HEK293 (cell line): ENCODE data around the gene ACSM6.
A peak's percentile ranks its signal among the peaks of the same experiment; 100 is the strongest.

Experiments
- BCL11A ChIP-seq: fragments of 450-650 bp; formaldehyde crosslinking; IDR thresholded peaks from 2 replicates; pipeline ENCODE4 v1.5.1; 2016; ENCODE audit warnings: low read depth, missing biosample characterization, missing genetic modification characterization
- BCL11B ChIP-seq: fragments of 450-650 bp; formaldehyde crosslinking; IDR thresholded peaks from 2 replicates; pipeline ENCODE4 v1.5.1; 2016; ENCODE audit warnings: low read depth, missing biosample characterization, missing genetic modification characterization
- GLI2 ChIP-seq: fragments of 450-650 bp; formaldehyde crosslinking; IDR thresholded peaks from 2 replicates; pipeline ENCODE4; 2017; ENCODE audit warnings: missing biosample characterization, missing genetic modification characterization, low read depth, borderline replicate concordance
- MYNN ChIP-seq: fragments of 450-650 bp; formaldehyde crosslinking; IDR thresholded peaks from 2 replicates; pipeline ENCODE4 v1.5.1; 2016; ENCODE audit warnings: missing biosample characterization, missing genetic modification characterization, borderline replicate concordance
- PBX3 ChIP-seq: sonication (generic); formaldehyde crosslinking; IDR thresholded peaks from 2 replicates; pipeline ENCODE4 v1.8.1; 2022; ENCODE audit warnings: mild to moderate bottlenecking, moderate library complexity, missing genetic modification reagents
- ZEB2 ChIP-seq: fragments of 450-650 bp; formaldehyde crosslinking; IDR thresholded peaks from 2 replicates; pipeline ENCODE4 v1.5.1; 2016; ENCODE audit warnings: missing biosample characterization, missing genetic modification characterization
- ZIC2 ChIP-seq: fragments of 450-650 bp; formaldehyde crosslinking; IDR thresholded peaks from 2 replicates; pipeline ENCODE4 v1.5.1; 2016; ENCODE audit warnings: missing biosample characterization, missing genetic modification characterization
- ZNF132 ChIP-seq: fragments of 450-650 bp; formaldehyde crosslinking; IDR thresholded peaks from 2 replicates; pipeline ENCODE4 v1.5.1; 2017; ENCODE audit warnings: missing biosample characterization, missing genetic modification characterization, borderline replicate concordance
- ZNF184 ChIP-seq: fragments of 450-650 bp; IDR thresholded peaks from 2 replicates; pipeline ENCODE4 v1.5.1; 2018; ENCODE audit warnings: missing biosample characterization, mild to moderate bottlenecking, missing genetic modification characterization
- ZNF2 ChIP-seq: fragments of 450-650 bp; formaldehyde crosslinking; IDR thresholded peaks from 2 replicates; pipeline ENCODE4 v1.5.1; 2016; ENCODE audit warnings: missing biosample characterization, missing genetic modification characterization
- ZNF221 ChIP-seq: fragments of 450-650 bp; formaldehyde crosslinking; IDR thresholded peaks from 2 replicates; pipeline ENCODE4 v1.5.1; 2017; ENCODE audit warnings: missing biosample characterization, missing genetic modification characterization, borderline replicate concordance
- ZNF341 ChIP-seq: fragments of 450-650 bp; formaldehyde crosslinking; IDR thresholded peaks from 2 replicates; pipeline ENCODE4; 2016; ENCODE audit warnings: low read depth, missing biosample characterization, missing genetic modification characterization
- ZNF350 ChIP-seq: fragments of 450-650 bp; formaldehyde crosslinking; IDR thresholded peaks from 2 replicates; pipeline ENCODE4 v1.5.0; 2017; ENCODE audit warnings: missing biosample characterization, mild to moderate bottlenecking, missing genetic modification characterization
- ZNF366 ChIP-seq: fragments of 450-650 bp; formaldehyde crosslinking; conservative IDR thresholded peaks from 2 replicates; pipeline ENCODE4 v1.5.1; 2016; ENCODE audit warnings: missing biosample characterization, missing genetic modification characterization
- ZNF37A ChIP-seq: fragments of 450-650 bp; IDR thresholded peaks from 2 replicates; pipeline ENCODE4 v1.5.1; 2018; ENCODE audit warnings: missing biosample characterization, missing genetic modification characterization
- ZNF391 ChIP-seq: fragments of 450-650 bp; formaldehyde crosslinking; IDR thresholded peaks from 2 replicates; pipeline ENCODE4 v1.5.1; 2016; ENCODE audit warnings: low read depth, missing biosample characterization, missing genetic modification characterization, borderline replicate concordance
- ZNF398 ChIP-seq: fragments of 450-650 bp; formaldehyde crosslinking; IDR thresholded peaks from 2 replicates; pipeline ENCODE4 v1.5.1; 2017; ENCODE audit warnings: missing biosample characterization, missing genetic modification characterization
- ZNF549 ChIP-seq: fragments of 450-650 bp; IDR thresholded peaks from 2 replicates; pipeline ENCODE4 v1.5.1; 2018; ENCODE audit warnings: missing biosample characterization, missing genetic modification characterization, mild to moderate bottlenecking, inconsistent platforms, moderate library complexity
- ZNF558 ChIP-seq: fragments of 450-650 bp; formaldehyde crosslinking; IDR thresholded peaks from 2 replicates; pipeline ENCODE4 v1.5.1; 2016; ENCODE audit warnings: missing biosample characterization, missing genetic modification characterization
- ZNF776 ChIP-seq: fragments of 450-650 bp; formaldehyde crosslinking; IDR thresholded peaks from 2 replicates; pipeline ENCODE4 v1.5.0; 2017; ENCODE audit warnings: missing biosample characterization, missing genetic modification characterization, borderline replicate concordance
- ZNF791 ChIP-seq: fragments of 450-650 bp; formaldehyde crosslinking; IDR thresholded peaks from 2 replicates; pipeline ENCODE4 v1.5.1; 2016; ENCODE audit warnings: missing biosample characterization, missing genetic modification characterization
- ZSCAN30 ChIP-seq: fragments of 450-650 bp; IDR thresholded peaks from 2 replicates; pipeline ENCODE4 v1.5.1; 2018; ENCODE audit warnings: missing biosample characterization, mild to moderate bottlenecking, missing genetic modification characterization, moderate library complexity
- TF ChIP-seq, protein P1 (sequence below): fragments of 450-650 bp; formaldehyde crosslinking; IDR thresholded peaks from 2 replicates; pipeline ENCODE4 v1.5.1; 2016; ENCODE audit warnings: missing biosample characterization, missing genetic modification characterization
- TF ChIP-seq, protein P2 (sequence below): fragments of 450-650 bp; formaldehyde crosslinking; IDR thresholded peaks from 2 replicates; pipeline ENCODE4 v1.5.1; 2016; ENCODE audit warnings: missing biosample characterization, missing genetic modification characterization
- TF ChIP-seq, protein P3 (sequence below): fragments of 450-650 bp; formaldehyde crosslinking; IDR thresholded peaks from 2 replicates; pipeline ENCODE4 v1.5.1; 2016; ENCODE audit warnings: missing biosample characterization, missing genetic modification characterization

Gene ACSM6

GRCh38 chr10:95183271-95184230 lies 10.5 kb upstream of the ACSM6 start (continued):
- TF ChIP-seq ZNF37A (tag by site-specific recombination) (0 out of 2 replicates have a peak, but pooled peaks have one; percentile 20), MYNN (no peak), ZNF549 (tag by site-specific recombination) (no peak), PBX3 (CRISPR knock-in tag) (0 out of 2 replicates have a peak, but pooled peaks have one; percentile 82), ZNF350 (no peak), ZIC2 (tag by site-specific recombination) (peak; percentile 46; the same call in 1 of the 2 replicates), ZSCAN30 (tag by site-specific recombination) (peak; percentile 82; the same call in 1 of the 2 replicates), ZEB2 (tag by site-specific recombination) (peak; percentile 92), ZNF366 (tag by site-specific recombination) (peak; percentile 55; the same call in 1 of the 2 replicates), GLI2 (tag by site-specific recombination) (no peak), ZNF132 (no peak), ZNF391 (tag by site-specific recombination) (no peak), BCL11B (tag by site-specific recombination) (peak; percentile 68; the same call in 1 of the 2 replicates), ZNF184 (tag by site-specific recombination) (peak; percentile 65; the same call in 1 of the 2 replicates), ZNF558 (no peak), ZNF341 (tag by site-specific recombination) (no peak), ZNF776 (tag by site-specific recombination) (no peak), ZNF791 (tag by site-specific recombination) (no peak), ZNF398 (no peak; the same call in 1 of the 2 replicates), ZNF2 (tag by site-specific recombination) (peak; percentile 68), ZNF221 (tag by site-specific recombination) (no peak), BCL11A (tag by site-specific recombination) (peak; percentile 76; the same call in 1 of the 2 replicates)
- TF ChIP-seq, protein P1, sequence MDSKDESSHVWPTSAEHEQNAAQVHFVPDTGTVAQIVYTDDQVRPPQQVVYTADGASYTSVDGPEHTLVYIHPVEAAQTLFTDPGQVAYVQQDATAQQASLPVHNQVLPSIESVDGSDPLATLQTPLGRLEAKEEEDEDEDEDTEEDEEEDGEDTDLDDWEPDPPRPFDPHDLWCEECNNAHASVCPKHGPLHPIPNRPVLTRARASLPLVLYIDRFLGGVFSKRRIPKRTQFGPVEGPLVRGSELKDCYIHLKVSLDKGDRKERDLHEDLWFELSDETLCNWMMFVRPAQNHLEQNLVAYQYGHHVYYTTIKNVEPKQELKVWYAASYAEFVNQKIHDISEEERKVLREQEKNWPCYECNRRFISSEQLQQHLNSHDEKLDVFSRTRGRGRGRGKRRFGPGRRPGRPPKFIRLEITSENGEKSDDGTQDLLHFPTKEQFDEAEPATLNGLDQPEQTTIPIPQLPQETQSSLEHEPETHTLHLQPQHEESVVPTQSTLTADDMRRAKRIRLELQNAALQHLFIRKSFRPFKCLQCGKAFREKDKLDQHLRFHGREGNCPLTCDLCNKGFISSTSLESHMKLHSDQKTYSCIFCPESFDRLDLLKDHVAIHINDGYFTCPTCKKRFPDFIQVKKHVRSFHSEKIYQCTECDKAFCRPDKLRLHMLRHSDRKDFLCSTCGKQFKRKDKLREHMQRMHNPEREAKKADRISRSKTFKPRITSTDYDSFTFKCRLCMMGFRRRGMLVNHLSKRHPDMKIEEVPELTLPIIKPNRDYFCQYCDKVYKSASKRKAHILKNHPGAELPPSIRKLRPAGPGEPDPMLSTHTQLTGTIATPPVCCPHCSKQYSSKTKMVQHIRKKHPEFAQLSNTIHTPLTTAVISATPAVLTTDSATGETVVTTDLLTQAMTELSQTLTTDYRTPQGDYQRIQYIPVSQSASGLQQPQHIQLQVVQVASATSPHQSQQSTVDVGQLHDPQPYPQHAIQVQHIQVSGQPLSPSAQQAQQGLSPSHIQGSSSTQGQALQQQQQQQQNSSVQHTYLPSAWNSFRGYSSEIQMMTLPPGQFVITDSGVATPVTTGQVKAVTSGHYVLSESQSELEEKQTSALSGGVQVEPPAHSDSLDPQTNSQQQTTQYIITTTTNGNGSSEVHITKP = 0 out of 2 replicates have a peak, but pooled peaks have one; percentile 39
- TF ChIP-seq, protein P2, sequence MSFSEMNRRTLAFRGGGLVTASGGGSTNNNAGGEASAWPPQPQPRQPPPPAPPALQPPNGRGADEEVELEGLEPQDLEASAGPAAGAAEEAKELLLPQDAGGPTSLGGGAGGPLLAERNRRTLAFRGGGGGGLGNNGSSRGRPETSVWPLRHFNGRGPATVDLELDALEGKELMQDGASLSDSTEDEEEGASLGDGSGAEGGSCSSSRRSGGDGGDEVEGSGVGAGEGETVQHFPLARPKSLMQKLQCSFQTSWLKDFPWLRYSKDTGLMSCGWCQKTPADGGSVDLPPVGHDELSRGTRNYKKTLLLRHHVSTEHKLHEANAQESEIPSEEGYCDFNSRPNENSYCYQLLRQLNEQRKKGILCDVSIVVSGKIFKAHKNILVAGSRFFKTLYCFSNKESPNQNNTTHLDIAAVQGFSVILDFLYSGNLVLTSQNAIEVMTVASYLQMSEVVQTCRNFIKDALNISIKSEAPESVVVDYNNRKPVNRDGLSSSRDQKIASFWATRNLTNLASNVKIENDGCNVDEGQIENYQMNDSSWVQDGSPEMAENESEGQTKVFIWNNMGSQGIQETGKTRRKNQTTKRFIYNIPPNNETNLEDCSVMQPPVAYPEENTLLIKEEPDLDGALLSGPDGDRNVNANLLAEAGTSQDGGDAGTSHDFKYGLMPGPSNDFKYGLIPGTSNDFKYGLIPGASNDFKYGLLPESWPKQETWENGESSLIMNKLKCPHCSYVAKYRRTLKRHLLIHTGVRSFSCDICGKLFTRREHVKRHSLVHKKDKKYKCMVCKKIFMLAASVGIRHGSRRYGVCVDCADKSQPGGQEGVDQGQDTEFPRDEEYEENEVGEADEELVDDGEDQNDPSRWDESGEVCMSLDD (tag by site-specific recombination) = peak; percentile 59; the same call in 1 of the 2 replicates
- TF ChIP-seq, protein P3, sequence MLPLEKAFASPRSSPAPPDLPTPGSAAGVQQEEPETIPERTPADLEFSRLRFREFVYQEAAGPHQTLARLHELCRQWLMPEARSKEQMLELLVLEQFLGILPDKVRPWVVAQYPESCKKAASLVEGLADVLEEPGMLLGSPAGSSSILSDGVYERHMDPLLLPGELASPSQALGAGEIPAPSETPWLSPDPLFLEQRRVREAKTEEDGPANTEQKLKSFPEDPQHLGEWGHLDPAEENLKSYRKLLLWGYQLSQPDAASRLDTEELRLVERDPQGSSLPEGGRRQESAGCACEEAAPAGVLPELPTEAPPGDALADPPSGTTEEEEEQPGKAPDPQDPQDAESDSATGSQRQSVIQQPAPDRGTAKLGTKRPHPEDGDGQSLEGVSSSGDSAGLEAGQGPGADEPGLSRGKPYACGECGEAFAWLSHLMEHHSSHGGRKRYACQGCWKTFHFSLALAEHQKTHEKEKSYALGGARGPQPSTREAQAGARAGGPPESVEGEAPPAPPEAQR (tag by site-specific recombination) = no peak
